HUES64 (cell line): ENCODE measurements around the gene DMBT1. TPM values are rescaled to one million over a fixed set of nuclear protein-coding genes. Genes with fewer than 3 reads are reported as not detected.

Experiments
- H3K27ac ChIP-seq: 2 replicates; pipeline ENCODE4 v1.7.0; 2013; ENCODE audit warnings: low read depth, low read length, inconsistent platforms
- H3K27me3 ChIP-seq: 2 replicates; pipeline ENCODE4 v1.6.1; 2013; ENCODE audit warnings: mild to moderate bottlenecking, low read length; ENCODE audit not compliant: insufficient read depth
- H3K36me3 ChIP-seq: 2 replicates; pipeline ENCODE4 v1.6.1; 2013; ENCODE audit warnings: mild to moderate bottlenecking, low read length; ENCODE audit not compliant: insufficient read depth
- H3K4me1 ChIP-seq: 2 replicates; pipeline ENCODE4 v1.6.1; 2013; ENCODE audit warnings: mild to moderate bottlenecking, low read length, moderate library complexity; ENCODE audit not compliant: insufficient read depth
- H3K4me3 ChIP-seq: 2 replicates; pipeline ENCODE4 v1.5.1; 2013; ENCODE audit warnings: mild to moderate bottlenecking, low read length, moderate library complexity
- H3K9ac ChIP-seq: 2 replicates; pipeline ENCODE4 v1.6.1; 2013; ENCODE audit warnings: mild to moderate bottlenecking, low read depth, low read length
- H3K9me3 ChIP-seq: 2 replicates; pipeline ENCODE4 v1.6.1; 2013; ENCODE audit warnings: low read depth, low read length; ENCODE audit not compliant: insufficient read depth
- WGBS: fragments of 150-250, 120-280 bp; methylation state at CpG from one replicate; pipeline ENCODE4 v1.1.7; 2013; ENCODE audit warnings: missing lambda C conversion rate; 5-methylcytosine and 5-hydroxymethylcytosine counted together
- polyA plus RNA-seq, 2 experiments: library from polyadenylated mRNA; stranded (reverse); fragments of 50-300 nt; gene quantifications; one replicate each; pipeline ENCODE4 v1.2.3, GENCODE V29; 2013

Gene DMBT1
- not detected for polyA plus RNA-seq (2013, experiment 1 of 2)
- polyA plus RNA-seq (2013, experiment 2 of 2) = not detected

DNA sequence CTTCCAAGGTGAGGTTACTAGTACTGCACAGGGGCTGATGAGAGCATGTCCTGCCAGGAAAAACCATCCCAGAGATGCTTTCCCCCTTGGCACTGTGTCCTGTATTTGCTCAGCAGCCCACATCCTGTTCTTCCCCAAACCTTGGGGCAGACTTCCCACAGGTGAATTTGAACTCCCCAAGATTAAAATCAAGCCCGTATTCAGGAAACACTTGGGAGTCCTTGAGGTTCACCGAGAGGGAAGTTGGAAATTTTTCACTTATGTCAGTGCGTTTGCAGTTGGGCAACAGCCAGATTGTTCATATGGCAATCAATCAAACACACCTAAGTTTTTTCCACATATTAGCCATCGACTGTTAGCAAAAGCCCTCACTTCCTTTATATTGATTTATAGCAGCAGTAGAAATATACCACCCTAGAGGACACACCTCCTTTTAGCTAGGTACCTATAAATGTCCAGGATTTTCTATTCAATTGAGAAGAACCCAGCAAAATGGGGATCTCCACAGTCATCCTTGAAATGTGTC is at the start of gene DMBT1:
Gene DMBT1 (plus strand): TSS at position 476 of the 526 bp plus-strand sequence. CDS start 17 bp downstream, at position 493.
- WGBS = 93% methylated on average over 4 of the region's 4 CpGs
- peaks cover 7% of the 10 kb centered on the region; the same call in 1 of the 2 replicates for H3K4me1 ChIP-seq
- no peaks in the 10 kb centered on the region for H3K27me3 ChIP-seq
- no peak within 1 kb of the TSS for H3K9ac ChIP-seq
- H3K27ac ChIP-seq = no peak within 1 kb of the TSS
- H3K36me3 ChIP-seq = no peaks in the 10 kb centered on the region
- H3K9me3 ChIP-seq = no peaks in the 10 kb centered on the region
- no peak within 1 kb of the TSS for H3K4me3 ChIP-seq

DNA sequence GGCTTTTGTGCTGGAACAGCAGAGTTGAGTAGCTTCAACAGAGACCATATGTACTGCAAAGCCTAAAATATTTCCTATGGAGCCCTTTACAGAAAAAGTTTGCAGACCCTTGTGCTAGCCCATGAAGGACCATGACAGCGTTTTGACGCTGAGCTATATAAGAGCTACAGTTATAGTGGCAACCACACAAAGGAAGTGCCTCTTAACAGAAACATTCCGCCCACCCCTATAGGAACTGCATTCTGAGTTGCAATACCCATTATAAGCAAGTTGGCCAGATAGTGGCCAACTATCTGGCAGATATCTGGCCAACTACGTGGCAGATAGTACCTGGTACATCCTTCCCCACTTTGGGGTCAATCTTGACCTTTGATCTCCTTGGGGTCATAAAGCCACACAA is 47.5 kb upstream of the DMBT1 start:
- Histone ChIP-seq H3K4me1 (no peaks in the 10 kb centered on the region), H3K9me3 (no peaks in the 10 kb centered on the region), H3K4me3 (no peak overlapping the region), H3K27ac (no peak overlapping the region), H3K36me3 (no peaks in the 10 kb centered on the region), H3K27me3 (no peaks in the 10 kb centered on the region), H3K9ac (no peak overlapping the region)
- WGBS = 96% methylated on average over 4 of the region's 4 CpGs

DNA sequence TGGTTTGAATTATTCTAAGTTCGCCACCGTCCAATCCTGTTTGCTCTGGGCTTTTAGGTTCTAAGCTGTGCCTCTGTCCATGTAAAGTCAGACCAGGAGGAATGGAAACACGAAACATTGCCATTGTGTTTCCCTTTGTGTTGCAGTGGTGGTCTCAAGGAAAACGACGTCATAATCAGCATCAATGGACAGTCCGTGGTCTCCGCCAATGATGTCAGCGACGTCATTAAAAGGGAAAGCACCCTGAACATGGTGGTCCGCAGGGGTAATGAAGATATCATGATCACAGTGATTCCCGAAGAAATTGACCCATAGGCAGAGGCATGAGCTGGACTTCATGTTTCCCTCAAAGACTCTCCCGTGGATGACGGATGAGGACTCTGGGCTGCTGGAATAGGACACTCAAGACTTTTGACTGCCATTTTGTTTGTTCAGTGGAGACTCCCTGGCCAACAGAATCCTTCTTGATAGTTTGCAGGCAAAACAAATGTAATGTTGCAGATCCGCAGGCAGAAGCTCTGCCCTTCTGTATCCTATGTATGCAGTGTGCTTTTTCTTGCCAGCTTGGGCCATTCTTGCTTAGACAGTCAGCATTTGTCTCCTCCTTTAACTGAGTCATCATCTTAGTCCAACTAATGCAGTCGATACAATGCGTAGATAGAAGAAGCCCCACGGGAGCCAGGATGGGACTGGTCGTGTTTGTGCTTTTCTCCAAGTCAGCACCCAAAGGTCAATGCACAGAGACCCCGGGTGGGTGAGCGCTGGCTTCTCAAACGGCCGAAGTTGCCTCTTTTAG is 46.3 kb upstream of the DMBT1 start:
- H3K27ac ChIP-seq = no peak overlapping the region
- 95% methylated on average over 22 of the region's 22 CpGs for WGBS
- no peaks in the 10 kb centered on the region for H3K4me1 ChIP-seq
- no peaks in the 10 kb centered on the region for H3K27me3 ChIP-seq
- H3K9me3 ChIP-seq = no peaks in the 10 kb centered on the region
- no peak overlapping the region for H3K9ac ChIP-seq
- H3K36me3 ChIP-seq = no peaks in the 10 kb centered on the region
- H3K4me3 ChIP-seq = no peak overlapping the region

DNA sequence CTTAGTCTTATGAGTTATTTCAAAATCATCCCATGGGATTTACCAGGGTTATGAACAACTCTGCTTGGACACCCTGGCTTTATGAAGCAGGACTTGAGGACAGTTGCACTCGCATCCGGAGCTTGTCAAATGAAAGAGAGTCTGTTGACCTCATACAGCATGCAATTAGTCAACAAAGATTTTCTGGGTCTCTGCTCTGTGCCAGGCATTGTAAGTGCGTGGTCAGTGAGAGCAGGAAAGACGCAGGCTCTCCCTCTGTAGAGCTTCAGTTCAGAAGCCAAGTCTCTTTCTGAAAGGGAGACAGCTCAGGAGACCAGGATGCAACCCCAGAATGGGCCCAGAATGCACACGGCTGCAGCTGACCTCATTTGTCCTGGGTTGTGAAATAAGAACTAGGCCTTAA is 45.5 kb upstream of the DMBT1 start:
- Histone ChIP-seq H3K36me3 (no peaks in the 10 kb centered on the region), H3K4me3 (no peak overlapping the region), H3K9ac (no peak overlapping the region), H3K9me3 (no peaks in the 10 kb centered on the region), H3K27me3 (no peaks in the 10 kb centered on the region), H3K27ac (no peak overlapping the region), H3K4me1 (no peaks in the 10 kb centered on the region)
- WGBS = 94% methylated on average over 5 of the region's 5 CpGs

DNA sequence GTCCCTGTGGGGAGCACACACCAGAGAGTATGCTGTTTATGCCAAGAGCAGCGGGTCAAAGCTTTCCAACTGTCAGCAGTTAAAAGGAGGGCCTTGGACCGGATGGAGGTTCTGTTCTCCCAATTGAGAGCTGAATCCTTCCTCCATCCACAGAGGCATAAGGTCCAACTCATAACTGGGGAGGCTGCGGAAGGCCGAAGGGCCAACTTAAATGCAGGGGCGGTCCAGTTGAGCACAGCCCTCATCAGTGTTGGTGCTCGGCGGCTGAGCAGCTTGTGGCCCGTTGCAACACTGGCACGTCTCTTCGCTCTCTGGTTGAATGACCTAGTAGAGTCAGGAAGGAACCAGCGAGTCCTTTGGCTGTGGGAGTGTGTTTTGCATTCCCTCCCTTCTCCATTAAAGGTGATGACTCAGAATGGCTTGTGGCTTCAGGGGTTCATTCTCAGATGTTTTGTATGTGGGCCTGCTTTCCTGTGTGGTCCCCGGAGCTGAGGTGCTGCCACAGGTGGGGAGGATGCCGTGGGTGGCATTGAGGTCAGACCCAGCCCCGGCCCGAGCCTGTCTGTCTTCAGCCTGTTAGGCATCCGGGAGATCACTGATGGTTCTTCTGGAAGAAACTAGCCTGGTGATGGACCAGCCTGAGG is 44.8 kb upstream of the DMBT1 start:
- H3K27ac ChIP-seq = no peak overlapping the region
- no peaks in the 10 kb centered on the region for H3K4me1 ChIP-seq
- no peak overlapping the region for H3K9ac ChIP-seq
- no peaks in the 10 kb centered on the region for H3K9me3 ChIP-seq
- no peaks in the 10 kb centered on the region for H3K36me3 ChIP-seq
- no peaks in the 10 kb centered on the region for H3K27me3 ChIP-seq
- WGBS = 92% methylated on average over 16 of the region's 16 CpGs
- no peak overlapping the region for H3K4me3 ChIP-seq

DNA sequence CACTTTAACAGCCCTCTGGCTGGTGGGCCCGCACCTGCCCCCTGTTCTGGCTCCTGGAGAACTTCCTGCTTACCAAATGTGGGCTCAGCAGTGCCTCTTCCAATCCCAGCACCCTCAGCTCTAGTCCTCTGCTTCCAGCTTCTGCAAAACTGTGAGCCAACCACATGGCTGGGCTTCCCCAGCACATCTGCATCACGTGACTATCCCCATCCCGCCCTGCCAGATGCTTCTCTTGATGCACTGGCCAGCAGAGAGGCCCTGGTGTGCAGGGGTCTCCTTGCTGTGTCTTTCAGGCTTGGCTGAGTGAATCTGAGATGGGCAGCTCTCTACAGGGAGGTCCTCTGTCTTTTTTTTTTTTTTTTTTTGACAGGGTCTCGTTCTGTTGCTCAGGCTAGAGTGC is 43.8 kb upstream of the DMBT1 start:
- 90% methylated on average over 4 of the region's 4 CpGs for WGBS
- H3K9ac ChIP-seq = no peak overlapping the region
- no peaks in the 10 kb centered on the region for H3K9me3 ChIP-seq
- no peaks in the 10 kb centered on the region for H3K4me1 ChIP-seq
- H3K27ac ChIP-seq = no peak overlapping the region
- H3K4me3 ChIP-seq = no peak overlapping the region
- H3K36me3 ChIP-seq = no peaks in the 10 kb centered on the region
- H3K27me3 ChIP-seq = no peaks in the 10 kb centered on the region

DNA sequence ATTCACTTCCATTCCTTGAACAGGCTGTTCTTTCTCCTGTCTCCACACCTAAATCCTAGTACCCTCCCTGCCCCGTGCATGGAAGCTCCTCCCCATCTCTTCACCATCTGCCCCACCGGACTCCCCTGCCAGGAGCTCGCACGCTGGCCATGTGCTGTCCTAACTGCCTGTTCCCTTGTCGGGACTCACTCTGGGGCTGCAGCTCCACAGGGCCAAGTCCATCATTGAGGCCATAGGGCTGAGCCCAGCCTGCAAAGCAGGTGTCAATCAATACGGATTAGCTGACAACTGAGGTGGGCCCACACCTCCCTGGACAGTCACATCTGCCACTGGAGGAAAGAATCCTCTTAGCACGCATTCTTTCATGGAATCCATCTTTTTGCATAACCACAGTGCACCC is 41.4 kb upstream of the DMBT1 start:
- no peak overlapping the region for H3K27ac ChIP-seq
- H3K36me3 ChIP-seq = no peaks in the 10 kb centered on the region
- no peaks in the 10 kb centered on the region for H3K4me1 ChIP-seq
- no peak overlapping the region for H3K9ac ChIP-seq
- no peaks in the 10 kb centered on the region for H3K9me3 ChIP-seq
- no peaks in the 10 kb centered on the region for H3K27me3 ChIP-seq
- WGBS = 91% methylated on average over 7 of the region's 7 CpGs
- H3K4me3 ChIP-seq = no peak overlapping the region

DNA sequence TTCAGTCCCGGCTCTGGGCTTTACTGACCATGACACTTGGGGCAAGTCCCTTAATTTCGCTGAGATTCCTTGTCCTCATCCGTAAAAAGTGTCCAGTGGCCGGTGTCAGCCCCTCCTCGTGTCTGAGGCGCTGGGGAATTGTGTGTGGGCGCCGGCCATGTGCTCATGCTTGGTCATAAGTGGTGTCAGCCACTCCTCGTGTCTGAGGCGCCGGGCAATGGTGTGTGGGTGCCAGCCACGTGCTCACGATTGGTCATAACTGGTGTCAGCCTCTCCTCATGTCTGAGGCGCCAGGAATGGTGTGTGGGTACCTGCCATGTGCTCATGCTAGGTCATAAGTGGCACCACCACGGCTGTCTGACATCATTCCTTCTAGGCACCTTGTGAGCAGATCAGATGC is 40.7 kb upstream of the DMBT1 start:
- 95% methylated on average over 15 of the region's 15 CpGs for WGBS
- no peaks in the 10 kb centered on the region for H3K9me3 ChIP-seq
- no peaks in the 10 kb centered on the region for H3K4me1 ChIP-seq
- H3K9ac ChIP-seq = no peak overlapping the region
- H3K36me3 ChIP-seq = no peaks in the 10 kb centered on the region
- no peak overlapping the region for H3K4me3 ChIP-seq
- H3K27me3 ChIP-seq = no peaks in the 10 kb centered on the region
- no peak overlapping the region for H3K27ac ChIP-seq

DNA sequence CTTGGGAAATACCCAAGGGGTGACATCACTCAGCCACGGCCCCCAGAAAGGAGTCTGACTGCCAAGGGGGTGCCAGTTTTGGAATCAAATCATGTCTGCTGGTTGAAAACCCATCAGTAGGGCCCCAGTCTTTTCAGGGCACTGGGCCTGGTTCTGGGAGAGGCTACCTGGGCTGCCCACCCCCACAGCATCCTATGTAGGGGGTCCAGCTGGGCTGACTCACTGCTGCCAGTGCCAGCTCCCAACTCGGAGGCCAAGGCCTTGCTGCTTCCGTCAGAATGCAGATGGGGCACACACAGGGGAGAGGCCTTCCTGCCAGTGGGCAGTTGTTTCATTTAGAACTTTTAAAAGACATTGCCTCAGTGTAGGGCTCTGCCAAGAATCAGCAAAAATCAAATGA is 39.5 kb upstream of the DMBT1 start:
- no peaks in the 10 kb centered on the region for H3K27me3 ChIP-seq
- H3K9me3 ChIP-seq = no peaks in the 10 kb centered on the region
- H3K9ac ChIP-seq = no peak overlapping the region
- WGBS = 83% methylated on average over 3 of the region's 3 CpGs
- no peak overlapping the region for H3K4me3 ChIP-seq
- H3K36me3 ChIP-seq = no peaks in the 10 kb centered on the region
- no peaks in the 10 kb centered on the region for H3K4me1 ChIP-seq
- H3K27ac ChIP-seq = no peak overlapping the region

DNA sequence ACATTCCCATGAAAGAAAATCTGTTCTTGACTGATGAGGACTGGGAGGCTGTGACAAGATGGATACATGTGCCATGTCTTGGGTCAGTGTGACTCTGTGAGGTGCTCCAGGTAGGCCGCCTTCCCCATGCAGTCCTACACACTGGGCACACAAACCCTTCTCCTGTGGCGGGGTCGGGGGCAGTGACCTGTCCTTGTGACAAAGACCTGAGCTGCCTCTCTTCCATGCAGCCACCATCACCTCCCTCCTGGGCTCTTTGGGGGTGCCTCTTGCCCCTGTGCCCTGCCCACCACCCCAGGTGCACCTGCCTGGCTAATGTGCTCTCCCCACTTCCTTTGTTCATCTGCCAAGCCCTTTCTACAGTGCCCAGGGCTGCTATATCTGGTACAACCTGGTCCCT is 35.7 kb upstream of the DMBT1 start:
- no peaks in the 10 kb centered on the region for H3K9me3 ChIP-seq
- no peaks in the 10 kb centered on the region for H3K27me3 ChIP-seq
- 92% methylated on average over 3 of the region's 3 CpGs for WGBS
- no peak overlapping the region for H3K27ac ChIP-seq
- H3K4me1 ChIP-seq = no peaks in the 10 kb centered on the region
- no peaks in the 10 kb centered on the region for H3K36me3 ChIP-seq
- no peak overlapping the region for H3K9ac ChIP-seq
- H3K4me3 ChIP-seq = no peak overlapping the region

DNA sequence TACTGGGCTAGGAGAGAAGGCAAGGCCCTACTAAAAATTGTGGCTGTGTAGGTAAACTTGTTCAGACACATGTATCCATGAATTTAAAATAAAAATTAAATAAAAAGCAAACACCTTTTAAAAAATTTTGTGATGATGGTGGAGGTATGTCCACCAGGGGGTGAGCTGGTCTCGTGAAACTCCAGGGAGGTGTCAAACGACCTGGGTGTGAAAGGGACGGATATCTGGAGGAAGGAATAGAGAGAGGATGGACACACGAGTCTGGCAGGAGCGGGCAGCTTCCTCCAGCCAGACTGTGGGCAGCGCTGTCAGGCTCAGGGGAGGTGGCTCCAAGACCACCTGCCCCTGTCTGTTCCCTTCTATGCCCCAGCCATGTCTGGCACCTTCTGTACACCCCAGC is 34.8 kb upstream of the DMBT1 start:
- H3K9ac ChIP-seq = no peak overlapping the region
- H3K27ac ChIP-seq = no peak overlapping the region
- H3K4me3 ChIP-seq = no peak overlapping the region
- no peaks in the 10 kb centered on the region for H3K4me1 ChIP-seq
- no peaks in the 10 kb centered on the region for H3K36me3 ChIP-seq
- no peaks in the 10 kb centered on the region for H3K9me3 ChIP-seq
- WGBS = 69% methylated on average over 6 of the region's 6 CpGs
- H3K27me3 ChIP-seq = no peaks in the 10 kb centered on the region
